NT2/D1 (cell line): ENCODE results near the gene OTOP2.

Experiments
- YY1 ChIP-seq: IDR thresholded peaks from 2 replicates; pipeline ENCODE4 v1.6.1; 2011; ENCODE audit not compliant: insufficient read length, insufficient read depth
- ZNF274 ChIP-seq: IDR thresholded peaks from 2 replicates; pipeline ENCODE4 v1.6.1; 2011; ENCODE audit warnings: mild to moderate bottlenecking, low read depth, low read length

- TF ChIP-seq YY1 (no peak), ZNF274 (no peak)
These were observed 28.5 kb downstream of the OTOP2 start for GRCh38 chr17:74952431-74953133.
